AG10803 (cell line): ENCODE data around the gene SORBS1.

Experiments
- DNase-seq: peaks from one replicate; pipeline ENCODE4 v3.0.0; 2010; ENCODE audit warnings: low read depth
- H3K4me3 ChIP-seq: 2 replicates; pipeline ENCODE4 v1.5.1; 2011; ENCODE audit warnings: mild to moderate bottlenecking, low read length, control low read depth
- CTCF ChIP-seq: conservative IDR thresholded peaks from 2 replicates; pipeline ENCODE4 v1.5.1; 2011; ENCODE audit warnings: mild to moderate bottlenecking, low read length, control low read depth, inconsistent platforms

The SORBS1 gene

DNA sequence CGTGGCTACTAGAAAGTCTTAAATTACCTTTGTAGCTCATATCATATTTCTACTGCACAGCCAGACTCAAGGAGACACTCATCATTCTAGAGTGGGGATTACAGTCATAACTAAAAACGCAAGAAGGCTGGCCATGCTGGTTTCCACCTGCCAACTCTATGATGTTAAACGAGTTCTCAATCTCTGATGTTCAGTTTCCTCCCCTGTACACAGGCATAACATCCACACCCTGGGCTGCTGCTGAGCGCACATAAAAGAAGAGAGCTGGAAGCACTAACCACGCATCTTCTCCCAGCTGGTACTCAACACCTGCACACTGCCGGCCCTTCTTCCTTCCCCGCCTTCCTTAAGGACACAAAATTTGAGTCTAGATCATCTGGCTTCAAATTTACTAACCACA, 60.5 kb downstream of the SORBS1 start:
- no peak for TF ChIP-seq CTCF
- no peak for DNase-seq

DNA sequence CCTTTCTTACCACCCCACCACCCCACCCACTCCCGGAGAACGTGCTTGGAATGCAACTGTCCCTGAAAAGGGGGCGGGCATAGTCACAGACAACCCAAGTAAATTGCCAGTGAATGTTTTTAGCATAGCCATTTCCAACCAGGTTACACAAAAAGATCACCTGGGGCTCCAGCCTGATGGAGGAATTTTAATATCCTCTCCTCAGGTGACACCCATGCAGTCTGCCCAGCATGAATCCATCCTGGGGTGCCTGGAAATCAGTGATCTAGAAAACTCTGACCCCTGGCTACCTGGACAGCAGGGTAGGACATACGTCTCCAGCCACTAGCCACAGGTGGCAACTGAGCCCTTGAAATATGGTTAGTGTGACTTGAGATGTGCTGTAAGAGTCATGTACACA, 61.1 kb downstream of the SORBS1 start:
- no peak overlapping the region for H3K4me3 ChIP-seq
- DNase-seq = no peak
- no peak for TF ChIP-seq CTCF

More for the DNA sequence above, 60.5 kb downstream of the SORBS1 start:
- no peak overlapping the region for H3K4me3 ChIP-seq

DNA sequence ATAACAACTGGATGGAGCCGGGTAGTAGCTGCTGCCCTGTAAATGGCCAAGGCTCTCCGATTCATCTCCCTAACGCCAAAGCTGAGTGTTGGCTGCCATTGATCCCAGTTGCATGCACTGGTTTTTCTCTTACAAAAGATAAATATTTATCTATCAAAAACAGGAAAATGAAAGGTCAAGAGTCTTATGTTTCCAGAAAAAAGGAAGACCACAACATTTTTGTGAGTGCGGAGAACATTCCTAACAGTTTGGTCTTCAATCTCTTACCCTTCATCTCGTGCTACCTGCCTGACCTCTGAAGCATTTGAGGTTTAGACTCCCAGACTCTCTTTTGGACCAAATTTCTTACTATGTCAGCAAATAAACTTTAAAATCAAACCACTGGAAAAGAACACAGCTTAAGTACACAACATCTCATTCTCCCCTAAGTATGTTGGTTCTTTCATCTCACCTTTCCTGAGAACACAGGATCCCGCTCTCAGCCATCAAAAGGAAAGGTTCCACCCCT, 61.6 kb downstream of the SORBS1 start:
- H3K4me3 ChIP-seq = no peak overlapping the region
- DNase-seq = no peak
- no peak for TF ChIP-seq CTCF

GRCh38 chr10:95496951-95497350, 64.2 kb downstream of the SORBS1 start:
- TF ChIP-seq CTCF = no peak

GRCh38 chr10:95496246-95496911, 64.8 kb downstream of the SORBS1 start:
- no peak for TF ChIP-seq CTCF
- H3K4me3 ChIP-seq = no peak overlapping the region
- DNase-seq = no peak

More at GRCh38 chr10:95496951-95497350, 64.2 kb downstream of the SORBS1 start:
- H3K4me3 ChIP-seq = no peak overlapping the region
- no peak for DNase-seq

DNA sequence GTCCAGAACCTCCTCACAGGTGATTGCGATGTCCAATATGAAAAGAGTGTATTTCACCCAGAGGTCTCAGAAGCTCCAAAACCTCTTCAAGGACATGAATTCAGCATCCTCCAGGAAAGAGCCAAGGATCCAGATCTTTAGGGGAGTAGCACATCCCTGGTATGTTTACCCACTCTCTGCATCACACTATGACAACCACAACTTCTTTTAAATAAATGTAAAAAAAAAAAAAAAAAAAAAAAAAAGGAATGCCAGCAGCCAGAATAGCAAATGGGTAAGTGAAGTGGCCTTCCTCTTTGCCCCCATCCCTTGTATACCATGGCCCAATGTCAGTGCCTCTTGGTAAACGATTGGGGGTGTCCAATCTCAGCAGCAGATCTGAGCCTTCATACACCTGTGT, 67.3 kb downstream of the SORBS1 start:
- H3K4me3 ChIP-seq = no peak overlapping the region
- no peak for TF ChIP-seq CTCF
- no peak for DNase-seq

- TF ChIP-seq CTCF = no peak
- DNase-seq = no peak
- no peak overlapping the region for H3K4me3 ChIP-seq
Measured at GRCh38 chr10:95487994-95488393, 73.2 kb downstream of the SORBS1 start.
